Right lobe of liver (tissue), 6 donors: ENCODE data around the gene BAG5. TPM values are rescaled to one million over a fixed set of nuclear protein-coding genes. Genes with fewer than 3 reads are reported as not detected.
A peak's percentile ranks its signal among the peaks of the same experiment; 100 is the strongest.

Source experiments
- ATAC-seq, 4 donors: fragments of 200-7000 bp; cut with Tn5 transposase; one replicate each; pipeline ENCODE4 v1.9.1; 2020; ENCODE audit warnings: mild to moderate bottlenecking in 4 of 4, moderate library complexity in 4 of 4
- DNase-seq, 3 donors: peaks; one replicate each; pipeline ENCODE4 v3.0.0-alpha.2; 2020
- H3K27ac ChIP-seq, 3 donors: fragments of 200-600 bp; one replicate each; pipeline ENCODE4 v1.8.0; 2022
- H3K27me3 ChIP-seq, 2 donors: fragments of 200-600 bp; one replicate each; pipeline ENCODE4 v1.8.0; 2022
- H3K36me3 ChIP-seq, 4 donors: fragments of 200-600 bp; sonication (generic) in 1 of 4; one replicate each; pipeline versions ENCODE4 v1.5.1 to v1.8.0; 2017 to 2022; ENCODE audit warnings: control low read depth in 1 of 4
- H3K4me1 ChIP-seq, 4 donors: fragments of 200-600 bp; sonication (generic) in 1 of 4; one replicate each; pipeline versions ENCODE4 v1.5.1 to v1.8.0; 2017 to 2022; ENCODE audit warnings: control low read depth in 1 of 4
- H3K4me3 ChIP-seq, 3 donors: fragments of 200-600 bp; one replicate each; pipeline ENCODE4 v1.8.0; 2022
- H3K9me3 ChIP-seq, 4 donors: fragments of 200-600 bp; sonication (generic) in 1 of 4; one replicate each; pipeline versions ENCODE4 v1.5.1 to v1.8.0; 2017 to 2022; ENCODE audit warnings: control low read depth in 1 of 4
- CTCF ChIP-seq, 4 donors: fragments of 200-600 bp in 3 of 4; fragments of 450-650 bp in 1 of 4; IDR thresholded peaks; one replicate each; pipeline versions ENCODE4 v1.5.1 to v1.8.0; 2016 to 2022; ENCODE audit warnings: antibody characterized with exemption in 4 of 4, mild to moderate bottlenecking in 2 of 4
- POLR2A ChIP-seq: fragments of 450-650 bp; IDR thresholded peaks from one replicate; pipeline ENCODE4 v1.6.1; 2017; ENCODE audit warnings: antibody characterized with exemption, mild to moderate bottlenecking
- WGBS: methylation state at CpG from one replicate; pipeline ENCODE4 v1.1.6; 2018; ENCODE audit warnings: low coverage, low lambda C conversion rate; ENCODE audit not compliant: insufficient coverage; ENCODE audit errors: missing lambda C conversion rate; 5-methylcytosine and 5-hydroxymethylcytosine counted together
- intact Hi-C, 2 donors: fragments of 100-400 bp; cut with DNase I; formaldehyde crosslinking; loops; one replicate each; pipeline versions ENCODE4 v1.11.2 to v1.14.1; 2022
- small RNA-seq, 2 experiments: library from RNA; depleted of rRNA; stranded (forward); fragments of <200 nt; gene quantifications; one replicate each; pipeline ENCODE3, GENCODE V24; 2016
- total RNA-seq, 6 experiments: library from RNA; depleted of rRNA in 2 of 6; stranded (reverse); fragments of >200 nt in 2 of 6; fragmentation: NEBNext Ultra II Directional in 3 of 6; extraction: Animal tissue kit (Norgen Biotek cat#: 25700) in 3 of 6; gene quantifications; one replicate each; pipeline versions ENCODE4 v1.1.0 to v1.2.4, GENCODE V29; 2016 to 2023
- donor health status: DM: no; HTN: yes; CAD: no.
- donor health status: DM: no; HTN: no; CAD: no.
- donor health status: DM: no; HTN: no; CAD: no.
- donor health status: DM: no; HTN: yes; CAD: no.
- donor health status: DM: no; HTN: yes; CAD: no.

Gene BAG5
- total RNA-seq, 6 experiments from 2014 or later = 6.5 to 11.4 (median 10.9) TPM

- peaks cover 0 to 4% (median 0%) of the 10 kb centered on the region in 4 donors for H3K4me1 ChIP-seq
- H3K27me3 ChIP-seq = no peaks in the 10 kb centered on the region
- H3K4me3 ChIP-seq = no peak overlapping the region
- WGBS = 93% methylated on average over 6 of the region's 11 CpGs
- TF ChIP-seq CTCF (IDR thresholded peaks at IDR 0.05) (no peak), POLR2A (no peak)
- no peak for ATAC-seq
- H3K36me3 ChIP-seq = peaks cover 0 to 7% (median 0%) of the 10 kb centered on the region in 4 donors
- no peaks in the 10 kb centered on the region for H3K9me3 ChIP-seq
- peak in 1 of 3 donors; percentile 19 for DNase-seq
- H3K27ac ChIP-seq = no peak overlapping the region
- intact Hi-C loops = no loop called here
Measured at GRCh38 chr14:103509864-103510723, 52.4 kb downstream of the BAG5 start.

- Histone ChIP-seq H3K4me1 (peaks cover 0 to 4% (median 0%) of the 10 kb centered on the region in 4 donors), H3K27ac (no peak overlapping the region), H3K36me3 (peaks cover 0 to 19% (median 6%) of the 10 kb centered on the region in 4 donors), H3K27me3 (no peaks in the 10 kb centered on the region), H3K4me3 (no peak overlapping the region), H3K9me3 (no peaks in the 10 kb centered on the region)
- no peak for TF ChIP-seq POLR2A
- no peak for TF ChIP-seq CTCF (IDR thresholded peaks at IDR 0.05)
- DNase-seq (no peak), ATAC-seq (peak; percentile 11 to 54 (median 22))
- WGBS = 61% methylated on average over 14 of the region's 16 CpGs
- intact Hi-C loops = no loop called here
Measured at GRCh38 chr14:103508521-103509329, 53.7 kb downstream of the BAG5 start.

GRCh38 chr14:103507751-103508150 is 54.7 kb downstream of the BAG5 start:
- H3K4me3 ChIP-seq = no peak overlapping the region
- H3K9me3 ChIP-seq = no peaks in the 10 kb centered on the region
- DNase-seq (no peak), ATAC-seq (no peak)
- peaks cover 0 to 28% (median 14%) of the 10 kb centered on the region in 4 donors for H3K36me3 ChIP-seq
- TF ChIP-seq POLR2A = no peak
- TF ChIP-seq CTCF (IDR thresholded peaks at IDR 0.05) = no peak
- WGBS = 84% methylated on average over 3 of the region's 3 CpGs
- H3K4me1 ChIP-seq = peaks cover 0 to 4% (median 0%) of the 10 kb centered on the region in 4 donors
- H3K27me3 ChIP-seq = no peaks in the 10 kb centered on the region
- peak overlapping the region in 1 of 3 donors; percentile 4 for H3K27ac ChIP-seq
- intact Hi-C loops = no loop called here

Small RNA genes within 50 kb of the gene (small RNA-seq; reads per million reads assigned to genes)
- gene RNU4-68P (0.10 to 0.13 reads per million in 2 experiments), gene RNU7-160P (0 reads per million in 2 experiments)

Other genes with a start within 250 kb of the BAG5 start
- 100 to 1,000 TPM; 186 to 357 (median 215) TPM for gene EIF5, start 228.4 kb downstream of the BAG5 start, total RNA-seq
- gene MARK3, start 177.2 kb downstream of the BAG5 start, total RNA-seq = 10 to 100 TPM; 25.5 to 34.3 (median 27.3) TPM
- 10 to 100 TPM in 2 of 6 experiments, 1 to 10 TPM in 4; 3.6 to 57.1 (median 6.7) TPM for gene CKB, start 39.8 kb downstream of the BAG5 start, total RNA-seq
- 10 to 100 TPM in 2 of 6 experiments, 1 to 10 TPM in 4; 3.8 to 12.1 (median 4.8) TPM for gene TRMT61A, start 33.5 kb downstream of the BAG5 start, total RNA-seq
- gene COA8, start 303 bp upstream of the BAG5 start, total RNA-seq = 10 to 100 TPM in 5 of 6 experiments, 1 to 10 TPM in 1; 7.5 to 17.7 (median 14.9) TPM
- gene KLC1, start 66.6 kb upstream of the BAG5 start, total RNA-seq = 10 to 100 TPM; 45.8 to 78.9 (median 58.0) TPM
- 1 to 10 TPM in 5 of 6 experiments, under 1 TPM in 1; 0.88 to 6.3 (median 1.8) TPM for gene XRCC3, start 152.8 kb upstream of the BAG5 start, total RNA-seq
- gene ZFYVE21, start 153.2 kb upstream of the BAG5 start, total RNA-seq = 10 to 100 TPM; 20.9 to 35.2 (median 27.6) TPM